ENCODE data around the gene METTL15.
"Not testable (repeated sequence)": the region's sequence is repeated elsewhere in the genome, so short reads cannot be mapped to it uniquely, and the experiment has no call there.

Gene METTL15

GRCh38 chr11:28315440-28315839, 207.3 kb downstream of the METTL15 start:
- H3K4me3 ChIP-seq (ENCODE audit: low read length) = no peak overlapping the region
- no peak for DNase-seq (ENCODE audit: low read depth)
- no peak for TF ChIP-seq CTCF (IDR thresholded peaks at IDR 0.05; ENCODE audit: insufficient read depth, low read depth, low read length, missing control alignments)

GRCh38 chr11:28318871-28319270, 210.7 kb downstream of the METTL15 start:
- TF ChIP-seq CTCF (IDR thresholded peaks at IDR 0.05; ENCODE audit: insufficient read depth, low read depth, low read length, missing control alignments) = no peak
- H3K4me3 ChIP-seq (ENCODE audit: low read length) = no peak overlapping the region
- no peak for DNase-seq (ENCODE audit: low read depth)

DNA sequence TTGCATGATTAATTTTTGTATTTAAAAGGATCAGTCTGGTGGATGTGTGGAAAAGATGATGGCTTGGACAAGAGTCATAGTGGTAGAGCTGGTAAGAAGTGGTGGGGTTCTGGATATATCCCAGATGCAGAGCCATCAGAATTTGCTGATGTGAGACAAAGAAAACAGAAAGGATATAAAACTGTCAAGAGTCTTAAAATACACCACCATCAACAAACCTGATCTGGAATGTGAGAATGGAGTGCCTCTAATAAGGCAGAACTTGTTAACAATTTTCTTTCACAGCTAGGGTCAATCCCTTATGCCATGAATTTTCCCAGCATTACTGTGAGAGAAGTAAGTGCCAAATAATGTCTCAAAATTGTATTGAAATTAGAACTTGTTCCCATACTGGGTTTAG, 215.4 kb downstream of the METTL15 start:
- no peak for TF ChIP-seq CTCF (IDR thresholded peaks at IDR 0.05; ENCODE audit: insufficient read depth, low read depth, low read length, missing control alignments)
- no peak overlapping the region for H3K4me3 ChIP-seq (ENCODE audit: low read length)
- no peak for DNase-seq (ENCODE audit: low read depth)

GRCh38 chr11:28332393-28332792, 224.2 kb downstream of the METTL15 start:
- not testable (repeated sequence) for H3K4me3 ChIP-seq (ENCODE audit: low read length); DNase-seq (ENCODE audit: low read depth)

DNA sequence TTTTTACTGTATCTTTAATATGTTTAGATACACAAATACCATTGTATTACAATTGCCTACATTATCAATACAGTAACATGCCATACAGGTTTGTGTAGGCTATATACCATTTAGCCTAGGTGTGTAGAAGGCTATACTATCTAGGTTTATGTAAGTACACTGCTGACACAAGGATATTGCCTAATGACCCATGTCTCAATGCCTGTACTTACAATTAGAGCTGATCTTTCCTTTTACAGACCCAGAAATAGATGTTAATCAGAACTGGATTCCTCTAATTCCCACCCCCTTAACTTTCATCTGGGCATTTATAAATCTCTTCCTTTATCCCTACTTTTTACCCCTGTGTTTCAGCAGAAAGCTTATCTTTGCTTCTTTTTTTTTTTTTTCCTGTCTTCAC, 229.5 kb downstream of the METTL15 start:
- no peak for TF ChIP-seq CTCF (IDR thresholded peaks at IDR 0.05; ENCODE audit: insufficient read depth, low read depth, low read length, missing control alignments)
- DNase-seq (ENCODE audit: low read depth) = peak; percentile 23

DNA sequence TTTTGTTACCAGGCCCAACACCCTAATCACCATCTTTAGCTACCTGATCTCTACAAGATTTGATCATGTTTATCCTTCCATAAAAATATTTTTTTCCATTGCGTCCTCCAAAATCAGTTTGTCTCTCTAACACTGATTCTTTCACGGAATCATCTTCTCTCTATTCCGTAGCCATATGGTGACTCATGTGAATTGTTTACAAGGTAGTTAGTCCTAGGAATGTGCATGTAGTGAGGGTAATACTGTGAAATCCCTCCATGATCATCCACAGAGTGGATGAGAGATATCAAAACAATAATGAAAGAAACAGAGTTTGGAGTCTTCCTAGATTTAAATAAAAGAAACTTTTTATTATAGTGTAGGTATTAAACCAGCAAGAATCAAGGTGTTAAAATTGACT, 230.2 kb downstream of the METTL15 start:
- TF ChIP-seq CTCF (IDR thresholded peaks at IDR 0.05; ENCODE audit: insufficient read depth, low read depth, low read length, missing control alignments) = no peak
- DNase-seq (ENCODE audit: low read depth) = no peak
- H3K4me3 ChIP-seq (ENCODE audit: low read length) = no peak overlapping the region

More for the DNA sequence above, 229.5 kb downstream of the METTL15 start:
- no peak overlapping the region for H3K4me3 ChIP-seq (ENCODE audit: low read length)

- no peak for TF ChIP-seq CTCF (IDR thresholded peaks at IDR 0.05; ENCODE audit: insufficient read depth, low read depth, low read length, missing control alignments)
- DNase-seq (ENCODE audit: low read depth) = no peak
- H3K4me3 ChIP-seq (ENCODE audit: low read length) = no peak overlapping the region
These were observed 231.3 kb downstream of the METTL15 start for GRCh38 chr11:28339488-28339887.

DNA sequence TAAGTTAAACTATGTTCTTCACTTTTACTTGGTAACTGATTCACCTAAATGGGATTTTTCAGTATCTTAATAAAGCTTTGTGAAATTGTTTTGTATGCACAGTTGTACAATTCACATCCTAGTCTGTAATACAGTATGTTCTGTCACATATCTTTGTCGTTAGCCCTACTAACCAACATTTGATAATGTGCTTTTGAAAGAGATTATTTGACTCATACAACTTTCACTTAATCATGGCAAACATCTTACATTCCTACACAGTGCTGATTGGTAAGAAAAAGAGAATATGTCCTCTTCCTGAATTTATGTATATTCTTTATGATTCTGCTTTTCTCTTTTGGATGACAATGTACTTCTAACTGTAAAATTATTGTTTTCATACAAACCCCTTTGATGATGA, 234.5 kb downstream of the METTL15 start:
- no peak overlapping the region for H3K4me3 ChIP-seq (ENCODE audit: low read length)
- DNase-seq (ENCODE audit: low read depth) = peak; percentile 1
- no peak for TF ChIP-seq CTCF (IDR thresholded peaks at IDR 0.05; ENCODE audit: insufficient read depth, low read depth, low read length, missing control alignments)
